GM19351 (cell line): ENCODE measurements around the gene CD63.

Experiments
- ATAC-seq: cut with Tn5 transposase; IDR thresholded peaks from one replicate; pipeline ENCODE4 v1.9.1; 2021; ENCODE audit warnings: mild to moderate bottlenecking, moderate library complexity; ENCODE audit not compliant: unreplicated experiment

Gene CD63

DNA sequence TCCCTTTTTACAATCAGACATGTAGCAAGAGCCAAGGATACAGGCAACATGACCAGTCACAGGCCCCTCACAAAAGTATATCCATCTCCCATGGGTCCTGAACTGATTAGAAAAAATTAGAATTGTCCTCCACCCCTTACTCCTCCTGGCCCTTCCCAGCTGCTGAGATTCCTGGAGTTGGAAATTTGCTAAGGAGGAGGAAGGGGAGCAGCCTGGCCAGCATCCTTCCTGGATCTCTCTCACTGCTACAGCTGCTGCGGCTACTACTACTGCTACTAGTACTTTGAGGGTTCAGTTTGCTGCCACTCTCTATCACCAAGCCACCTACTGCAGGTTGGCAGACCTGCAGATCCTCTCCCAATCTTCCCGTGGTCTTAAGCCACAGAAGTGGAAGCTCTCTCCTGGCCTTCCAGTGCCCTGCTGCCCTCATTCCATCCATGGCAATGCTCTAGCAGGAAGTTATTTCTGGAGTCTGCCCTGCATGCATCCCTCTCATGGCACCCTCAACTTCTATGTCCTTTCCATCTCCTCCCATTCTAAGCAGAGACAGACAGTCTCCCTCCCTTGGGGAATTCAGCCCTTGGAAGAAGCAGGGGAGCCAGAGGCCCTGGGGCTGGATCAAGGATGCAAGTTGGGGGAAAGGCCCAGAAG, 22.1 kb downstream of the CD63 start:
- ATAC-seq, result no peak

DNA sequence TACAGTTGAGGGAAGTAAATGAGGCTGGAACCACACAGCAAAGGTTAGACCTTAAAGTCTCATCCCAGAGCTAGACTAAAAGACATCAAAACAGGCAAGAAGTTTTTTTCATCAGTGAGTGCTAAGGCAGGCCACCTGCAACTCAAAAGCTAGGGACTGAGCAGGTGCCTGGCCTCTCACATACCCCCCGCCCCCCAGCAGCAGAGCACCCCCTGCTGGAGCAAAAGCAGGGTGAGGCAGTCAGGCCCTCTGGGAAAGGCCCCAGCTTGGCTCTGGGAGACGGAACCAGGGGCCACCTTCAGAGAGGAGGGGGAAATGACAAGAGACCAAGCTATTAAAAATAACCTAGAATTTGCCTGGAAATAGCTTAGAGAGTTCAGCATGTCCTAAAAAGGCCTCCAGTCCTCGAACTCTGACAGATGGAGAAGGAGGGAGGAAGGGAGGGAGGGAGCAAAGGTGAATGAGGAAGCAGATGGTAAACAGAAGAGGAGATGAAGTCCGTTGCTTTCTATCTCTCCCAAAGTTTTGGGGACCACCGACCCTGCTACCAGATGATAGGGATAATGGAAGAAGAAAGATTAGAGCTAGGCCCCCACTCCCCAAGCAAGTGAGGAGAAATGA, 22.9 kb downstream of the CD63 start:
- no peak for ATAC-seq

DNA sequence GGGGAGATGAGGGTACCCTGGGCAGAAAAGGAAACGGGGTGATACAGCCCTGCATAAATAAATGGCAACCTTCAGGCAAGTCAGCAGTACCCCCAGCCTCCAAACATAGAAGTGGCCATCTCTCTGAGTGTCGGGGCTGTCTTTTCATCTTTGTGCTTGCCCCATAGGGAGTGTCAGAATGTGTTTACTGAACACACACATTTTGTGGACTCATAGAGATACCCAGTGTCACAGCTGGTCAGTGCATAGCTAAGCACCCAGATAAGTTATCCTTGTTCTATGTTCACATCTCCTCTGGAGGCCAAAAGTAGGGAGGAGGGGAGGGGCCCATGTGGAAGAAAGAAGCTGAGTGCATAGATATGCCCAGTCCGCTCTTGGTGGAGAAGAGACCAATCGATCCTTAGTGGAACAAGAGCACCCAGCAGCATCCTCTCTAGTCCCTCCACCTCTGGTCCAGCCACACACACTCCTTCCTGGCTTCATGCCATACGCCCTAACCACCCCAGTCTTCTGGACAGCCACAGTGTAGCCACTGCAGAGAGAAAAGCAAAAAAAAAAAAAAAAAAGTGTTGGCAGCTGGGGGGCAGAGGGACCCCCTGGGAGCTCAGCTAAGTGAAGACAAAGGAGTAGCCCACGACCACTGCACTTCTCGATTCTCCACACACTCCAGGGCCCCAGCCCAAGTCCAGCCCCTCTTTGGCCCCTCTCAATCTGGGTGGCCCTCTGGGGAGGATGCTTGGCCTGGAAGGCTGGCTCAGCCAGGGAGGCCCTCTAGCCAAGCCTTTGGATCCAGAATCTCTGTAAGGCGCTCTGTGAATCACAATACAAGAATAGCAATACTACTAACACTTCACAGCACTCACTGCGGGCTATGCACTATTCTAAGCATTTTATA, 23.7 kb downstream of the CD63 start:
- no peak for ATAC-seq

DNA sequence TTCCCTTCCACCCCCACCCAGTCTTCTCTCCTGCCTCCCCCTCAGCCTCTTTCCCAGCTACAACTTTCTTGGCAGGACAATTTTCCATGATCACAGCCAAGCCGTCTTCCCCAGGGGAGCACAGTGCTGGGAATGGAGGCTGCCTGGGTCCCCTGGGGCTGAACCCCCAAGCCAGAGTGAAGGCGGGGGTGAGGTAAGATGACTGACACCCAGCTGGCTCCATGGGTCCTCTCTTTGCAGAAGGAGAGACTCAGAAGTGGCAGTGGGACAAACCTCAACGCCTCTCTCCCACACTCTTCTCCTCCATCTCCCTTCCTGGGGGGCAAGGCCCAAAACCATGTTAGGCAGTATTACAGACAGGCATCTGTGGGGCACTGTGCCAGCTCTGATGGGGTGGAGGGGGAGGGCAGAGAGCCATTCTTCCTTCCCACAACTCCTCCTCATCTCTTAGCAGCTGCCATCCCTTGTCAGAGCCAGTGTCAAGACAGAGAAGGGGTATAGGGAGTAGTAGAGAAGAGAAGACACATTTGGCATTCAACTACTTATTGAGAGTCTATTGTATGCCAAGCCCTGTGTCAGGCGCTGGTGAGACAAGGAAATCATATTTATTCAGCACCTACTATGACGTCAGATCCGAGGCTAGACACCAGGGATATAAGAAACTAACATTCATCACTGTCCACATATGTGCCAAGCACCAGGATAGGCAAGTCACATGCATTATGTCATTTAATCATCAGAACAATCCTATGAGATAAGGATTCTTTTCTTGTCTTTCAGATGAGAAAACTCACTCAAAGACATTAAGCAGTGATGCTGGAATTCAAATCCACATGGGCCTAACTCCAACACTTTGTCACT, 24.7 kb downstream of the CD63 start:
- no peak for ATAC-seq

DNA sequence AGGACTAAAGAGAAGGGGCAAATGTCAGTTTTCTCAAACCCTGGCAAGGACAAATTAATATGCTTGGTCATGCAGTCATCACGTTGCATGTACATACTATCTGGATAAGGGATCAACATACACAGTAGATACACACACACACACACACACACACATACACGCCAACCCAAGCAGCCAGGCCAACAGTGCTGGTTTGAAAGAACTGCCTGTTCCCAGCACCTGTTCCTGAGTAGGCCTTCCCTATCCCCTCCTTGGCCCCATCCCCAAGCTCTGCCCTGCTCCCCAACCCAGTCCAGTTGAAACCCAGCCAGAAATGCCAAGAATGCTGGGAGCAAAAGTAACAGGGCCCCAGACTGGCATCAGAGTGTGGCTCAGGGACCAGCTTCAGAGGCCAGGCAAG, 25.5 kb downstream of the CD63 start:
- no peak for ATAC-seq

DNA sequence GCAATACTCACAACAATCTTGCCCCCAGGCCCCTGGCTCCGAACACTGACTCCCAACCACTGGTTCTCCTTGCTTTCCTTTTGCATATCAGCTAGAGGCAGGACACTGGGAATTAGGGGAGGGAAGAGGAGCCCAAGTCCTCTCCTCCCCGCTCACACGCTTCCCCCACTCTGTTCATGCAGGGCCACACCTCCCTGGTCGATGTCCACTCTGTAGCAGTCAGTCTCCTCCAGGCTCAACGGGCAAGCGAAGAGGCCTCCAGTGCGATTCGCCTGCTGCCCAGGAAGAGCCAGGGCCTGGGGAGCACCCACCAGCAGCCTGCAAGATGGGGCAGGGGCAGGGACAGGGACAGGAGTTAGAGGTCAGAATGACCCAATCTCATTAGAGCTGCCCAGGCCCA, 25.9 kb downstream of the CD63 start:
- no peak for ATAC-seq

DNA sequence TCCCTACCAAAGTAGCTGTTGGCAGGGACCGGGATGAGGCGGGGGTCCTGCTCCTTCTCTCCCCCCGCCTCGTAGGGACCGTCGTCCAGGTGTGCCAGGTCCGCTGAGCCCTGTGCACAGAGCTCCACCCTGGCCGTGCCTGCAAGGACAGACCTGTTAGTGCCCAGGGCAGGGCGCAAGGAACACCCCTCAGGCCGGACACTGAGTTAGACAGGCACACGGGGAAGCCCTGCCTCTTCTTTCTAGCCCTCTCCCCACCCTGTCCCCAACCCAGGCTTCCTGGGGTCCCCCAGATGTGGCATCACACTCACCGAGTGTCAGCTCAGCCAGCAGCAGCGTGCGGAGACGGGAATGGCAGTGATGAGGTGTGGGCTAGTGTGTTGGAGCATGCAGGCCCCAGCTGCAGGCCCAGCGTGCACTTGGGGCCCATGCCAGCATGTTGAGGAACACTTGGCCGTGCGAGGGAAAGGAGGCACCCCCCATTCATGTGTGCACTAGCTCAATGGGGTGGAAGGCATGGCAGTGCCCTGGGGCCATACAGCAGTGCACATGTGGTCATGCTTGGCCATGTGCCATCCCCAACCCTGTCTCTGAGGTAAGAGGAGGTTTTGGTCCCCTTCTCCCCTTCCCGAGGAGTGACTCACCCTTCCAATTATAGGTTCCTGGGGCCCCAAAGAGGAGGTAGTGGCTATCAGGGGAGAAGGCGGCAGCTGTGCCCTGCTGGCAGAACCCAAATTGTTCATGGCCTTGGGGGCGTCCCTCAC, 28.4 kb downstream of the CD63 start:
- ATAC-seq, result no peak

DNA sequence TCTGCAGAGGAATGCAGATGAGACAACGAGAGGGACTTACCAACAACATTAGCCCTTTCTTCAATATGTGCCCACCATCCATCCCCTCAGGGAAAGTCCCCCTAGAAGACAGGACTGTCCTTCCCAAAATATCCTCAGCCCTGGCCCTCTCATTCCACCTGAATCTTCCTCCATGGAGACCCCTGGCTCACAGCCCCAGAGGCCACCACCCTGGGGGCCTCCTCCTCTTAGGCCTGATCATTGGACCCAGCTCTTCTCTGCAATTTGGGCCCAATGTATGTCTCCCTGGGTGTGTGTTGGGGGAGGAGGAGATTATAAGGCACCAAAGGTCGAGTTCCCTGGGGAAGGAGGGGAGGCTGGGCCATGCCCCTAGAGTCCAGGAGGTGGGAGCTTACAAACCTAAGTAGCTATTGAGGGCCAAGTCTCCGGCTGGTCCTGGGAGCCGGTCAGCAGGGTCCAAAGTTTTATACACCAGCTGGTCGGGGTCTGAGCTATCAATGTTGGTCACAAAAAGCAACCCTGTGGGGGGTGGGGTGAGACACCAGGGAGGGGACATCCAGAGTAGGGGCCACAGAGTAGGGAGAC, 29.2 kb downstream of the CD63 start:
- no peak for ATAC-seq

DNA sequence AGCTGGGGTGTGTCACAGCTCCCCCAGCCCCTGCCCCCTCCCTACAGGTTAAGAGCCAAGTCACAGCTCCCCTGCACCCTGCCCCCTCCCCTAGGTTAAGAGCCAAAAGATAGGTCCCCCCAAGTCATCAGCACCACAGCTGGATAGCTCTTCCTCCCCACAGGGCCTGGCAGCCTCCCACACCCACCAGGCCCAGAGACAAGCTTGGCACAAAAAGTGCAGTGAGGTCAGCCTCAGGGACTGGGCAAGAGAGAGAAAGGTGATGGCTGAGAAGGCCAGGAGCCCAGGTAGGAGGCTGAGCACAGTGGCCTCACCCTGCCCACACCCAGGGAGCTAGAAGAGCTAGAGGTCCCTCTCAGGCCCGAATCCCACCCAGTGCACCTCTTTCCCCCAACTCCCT, 29.8 kb downstream of the CD63 start:
- ATAC-seq, result no peak

DNA sequence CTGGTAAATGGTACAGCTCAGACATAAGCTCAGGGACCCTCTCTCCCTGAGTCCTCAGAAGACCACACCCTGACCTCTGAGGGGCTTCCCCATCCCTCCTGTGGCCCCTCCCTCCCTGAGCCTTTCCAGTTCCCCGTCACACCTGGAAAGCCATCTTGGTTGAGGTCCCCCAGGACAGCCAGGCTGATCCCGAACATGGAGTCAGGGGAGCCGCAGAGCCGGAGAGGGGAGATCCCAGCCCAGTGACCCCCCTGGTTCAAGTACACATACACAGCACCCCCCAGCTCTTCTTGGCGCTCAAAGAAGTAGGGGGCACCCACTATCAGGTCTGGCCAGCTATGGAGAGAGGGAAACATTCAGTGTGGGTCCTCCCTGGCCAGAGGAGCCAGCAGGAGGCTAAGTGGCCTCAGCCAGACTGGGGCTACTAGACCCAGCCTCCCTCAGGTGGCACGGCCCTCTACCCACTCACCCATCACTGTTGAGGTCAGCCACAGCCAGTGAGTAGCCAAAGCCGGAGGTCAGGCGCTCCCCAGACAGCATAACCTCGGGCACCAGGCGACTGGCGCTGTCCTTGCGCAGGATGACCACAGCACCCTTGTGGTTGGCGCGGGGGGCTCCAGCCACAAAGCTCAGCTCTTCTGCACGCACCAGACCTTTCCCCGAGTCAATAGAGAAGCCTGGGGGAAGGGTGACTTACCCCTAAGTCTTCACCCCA, 30.4 kb downstream of the CD63 start:
- ATAC-seq, result no peak

DNA sequence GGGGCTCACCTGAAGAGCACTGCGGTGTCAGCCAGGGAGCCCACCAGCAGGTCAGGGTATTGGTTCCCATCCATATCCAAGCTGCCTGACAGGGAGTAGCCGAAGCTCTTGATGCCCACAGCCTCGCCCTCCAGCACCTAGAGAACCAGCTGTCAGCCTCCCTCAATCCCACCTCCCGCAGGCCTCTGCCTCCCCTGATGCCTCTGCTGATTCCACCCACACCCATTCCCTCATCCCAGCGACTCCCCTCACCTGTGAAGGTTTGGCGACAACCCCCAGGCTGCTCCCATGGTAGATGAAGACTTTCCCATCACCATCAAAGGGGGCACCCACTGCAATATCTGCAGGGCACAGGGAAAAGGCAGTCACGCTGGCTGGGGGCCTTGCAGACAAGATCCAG, 31.1 kb downstream of the CD63 start:
- no peak for ATAC-seq

DNA sequence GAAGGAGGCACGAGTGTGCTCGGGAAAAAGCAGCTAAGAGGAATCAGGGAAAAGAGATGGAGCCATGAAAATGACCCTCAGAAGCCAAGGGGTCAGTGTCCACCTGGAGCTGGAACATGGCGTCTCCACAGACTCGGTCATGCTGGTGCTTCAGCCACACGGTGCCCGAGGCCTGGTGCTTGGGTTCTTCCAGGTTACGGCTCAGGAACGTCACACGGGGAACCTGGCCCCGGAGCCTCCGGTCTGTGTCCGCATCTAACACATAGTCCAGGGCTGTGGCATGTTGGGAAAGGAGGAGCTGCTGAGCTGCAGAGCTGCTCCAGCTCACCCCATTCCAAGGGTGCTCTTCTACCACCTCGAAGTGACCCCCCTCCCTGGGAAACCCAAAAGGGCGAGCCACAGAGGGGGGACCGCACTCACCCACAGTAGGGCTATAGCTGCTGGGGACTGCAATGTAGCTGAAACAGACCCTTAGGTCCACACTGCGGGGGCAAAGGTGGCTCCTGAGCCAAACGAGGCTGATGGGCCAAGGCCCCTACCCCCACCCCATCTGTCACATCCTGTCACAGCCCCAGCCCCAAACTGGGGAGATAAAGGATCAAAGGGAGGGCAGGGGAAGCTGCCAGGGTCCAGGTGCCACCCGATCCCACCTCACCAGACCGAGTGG, 31.9 kb downstream of the CD63 start:
- no peak for ATAC-seq

DNA sequence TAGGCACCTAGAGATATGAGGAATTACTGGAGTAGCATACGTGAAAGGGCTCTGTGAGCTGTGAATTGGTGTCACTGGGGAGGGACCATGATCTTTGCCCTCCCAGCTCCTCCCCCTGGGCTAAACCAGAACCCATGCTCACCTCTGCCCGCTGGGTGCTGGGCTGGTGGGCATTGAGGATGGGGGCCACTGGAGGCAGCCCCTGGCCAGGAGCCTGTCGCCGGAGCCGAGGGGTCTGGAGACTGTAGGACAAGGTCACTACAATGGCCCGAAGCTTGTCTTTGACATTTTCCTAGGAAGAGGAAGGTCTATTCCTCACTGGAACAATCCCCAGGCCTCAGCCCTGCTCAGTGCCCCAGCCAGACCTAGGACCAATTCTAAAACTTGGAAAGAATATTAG, 32.7 kb downstream of the CD63 start:
- ATAC-seq, result no peak

DNA sequence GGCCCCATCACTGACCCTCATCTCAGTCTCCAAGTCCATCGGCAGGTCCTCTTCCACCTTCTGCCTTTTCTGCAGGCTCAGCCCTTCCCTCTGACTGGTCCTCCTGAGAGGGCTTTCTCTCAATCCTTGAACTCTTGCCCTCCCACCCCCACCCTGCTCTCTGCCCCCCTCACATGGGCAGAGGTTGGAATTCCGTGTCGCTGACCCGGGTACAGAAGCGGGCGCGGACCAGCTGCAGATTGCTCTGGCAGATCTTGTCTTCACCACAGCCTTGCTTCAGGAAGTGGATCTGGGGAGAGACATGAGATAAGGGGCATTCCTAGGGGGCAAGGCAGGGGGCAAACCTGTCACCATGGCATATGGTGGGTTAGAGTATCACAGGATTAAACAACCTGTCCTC, 33.5 kb downstream of the CD63 start:
- ATAC-seq, result no peak

DNA sequence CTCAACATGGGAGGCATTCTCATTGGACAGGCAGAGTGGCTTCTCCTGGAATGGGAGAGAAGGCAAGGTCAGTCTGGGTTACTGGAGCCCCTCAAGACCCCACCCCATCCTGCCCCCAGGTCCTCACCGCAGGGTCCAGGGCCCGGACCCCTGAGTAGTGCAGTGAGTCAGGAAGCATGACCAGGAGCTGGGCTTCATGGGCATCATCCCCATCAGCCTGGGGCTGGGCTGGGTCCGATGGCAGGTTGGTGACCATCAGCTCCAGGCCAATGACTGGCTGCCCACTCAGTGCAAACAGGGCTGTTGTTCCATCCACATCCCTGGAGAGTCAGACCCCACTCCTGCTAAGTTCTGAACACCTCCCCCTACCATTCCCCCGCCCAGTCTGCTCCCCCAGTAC, 34.2 kb downstream of the CD63 start:
- no peak for ATAC-seq

DNA sequence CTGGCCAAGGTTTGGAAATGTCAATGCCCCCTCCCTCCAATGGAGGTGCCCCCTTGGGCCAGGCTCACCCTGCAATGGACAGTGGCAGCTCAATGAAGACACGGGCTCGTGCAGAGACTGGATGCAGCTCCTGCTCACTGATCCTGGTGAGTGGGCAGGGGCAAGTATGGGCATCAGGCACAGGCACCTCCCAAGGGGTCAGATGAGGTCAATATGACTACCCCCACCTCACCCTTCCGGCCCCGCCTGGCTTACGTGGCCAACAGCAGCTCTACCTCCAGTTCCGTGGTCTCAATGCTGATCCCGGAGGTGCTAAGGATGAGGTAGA, 34.7 kb downstream of the CD63 start:
- no peak for ATAC-seq

DNA sequence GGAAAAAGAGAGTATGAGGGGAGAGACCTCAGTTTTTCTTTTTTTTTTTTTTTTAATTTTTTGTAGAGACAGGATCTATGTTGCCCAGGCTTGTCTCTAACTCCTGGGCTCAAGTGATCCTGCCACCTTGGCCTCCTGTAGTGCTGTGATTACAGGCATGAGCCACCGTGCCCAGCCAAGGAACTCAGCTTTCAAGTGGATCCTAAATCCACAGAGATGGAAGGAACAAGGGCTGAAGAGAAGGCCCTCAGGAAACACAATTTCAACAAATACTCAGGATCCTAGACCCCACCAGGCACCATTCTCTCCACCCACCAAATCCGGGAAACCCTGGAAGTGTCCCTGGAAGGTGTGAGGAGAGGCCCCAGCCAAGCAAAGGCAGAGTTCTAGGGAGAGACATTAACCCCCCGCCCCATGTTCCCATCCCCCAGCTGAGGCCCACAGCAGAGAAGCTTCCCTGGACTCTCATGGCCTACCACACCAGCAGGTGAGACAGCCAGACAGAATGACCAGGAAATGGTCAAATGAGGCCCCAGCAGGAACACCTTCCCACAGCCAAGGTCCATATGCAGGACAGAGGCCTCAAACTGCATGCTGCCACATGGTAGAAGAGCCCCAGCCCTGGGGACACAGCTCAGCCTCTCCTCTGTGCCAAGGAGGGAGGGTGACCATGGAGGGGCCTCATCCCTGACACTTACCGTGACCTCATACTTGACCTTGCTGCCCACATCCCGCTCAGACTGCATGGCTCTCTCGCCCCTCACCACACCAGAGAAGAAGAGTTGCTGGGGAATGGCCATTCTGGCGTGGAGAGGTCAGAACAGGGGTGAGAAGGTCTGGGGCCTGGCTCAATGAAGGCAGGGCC, 35.3 kb downstream of the CD63 start:
- no peak for ATAC-seq
